COR-L47 (cell line): ENCODE results near the gene EN1.

Experiments used
- DNase-seq: peaks from one replicate; lab custom pipeline; 2025; lab: John Stamatoyannopoulos, UW

Gene EN1

DNA sequence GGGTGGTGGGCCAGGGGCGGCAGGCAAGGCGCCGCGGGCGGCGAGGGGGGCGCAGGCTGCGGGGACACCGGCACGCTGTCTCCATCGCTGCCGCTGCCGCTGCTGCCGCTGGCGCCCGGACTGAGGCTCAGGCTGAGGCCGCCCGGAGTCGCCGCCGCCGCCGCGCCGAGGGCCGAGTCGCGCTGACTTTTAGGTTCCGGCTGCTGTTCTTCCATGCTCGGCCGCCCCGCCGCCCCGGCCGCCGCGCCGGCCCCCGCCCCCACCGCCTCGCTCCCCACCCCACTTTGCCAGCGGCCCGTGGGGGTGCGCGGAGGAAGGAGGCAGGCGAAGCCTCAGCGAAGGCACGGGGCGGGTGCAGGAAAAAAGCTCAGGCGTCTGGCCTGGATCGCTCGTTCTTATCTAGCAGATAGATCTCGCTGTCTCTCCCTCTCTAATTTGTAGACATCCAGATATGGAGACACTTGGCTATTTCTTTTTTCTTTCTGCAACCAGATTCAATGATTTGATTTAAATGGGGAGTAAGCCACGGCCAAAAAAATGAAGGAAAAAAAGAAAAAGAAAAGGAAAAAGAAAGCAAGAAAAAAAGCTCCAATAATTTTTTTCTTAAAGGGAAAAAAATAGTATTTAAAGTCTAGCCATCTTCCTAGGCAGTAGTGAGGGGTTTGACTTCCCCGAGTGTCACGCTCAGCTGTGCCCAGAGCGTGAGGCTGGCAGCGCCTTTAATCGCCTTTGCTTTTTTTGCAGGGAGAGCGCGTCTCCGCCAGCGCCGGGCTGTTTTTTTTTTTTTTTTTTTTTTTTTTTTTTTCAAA lies at the start of gene EN1:
EN1 (minus strand) TSS at position 696 of the 809 bp plus-strand sequence; CDS start at position 215, 481 bp downstream.
- no peak for DNase-seq

DNA sequence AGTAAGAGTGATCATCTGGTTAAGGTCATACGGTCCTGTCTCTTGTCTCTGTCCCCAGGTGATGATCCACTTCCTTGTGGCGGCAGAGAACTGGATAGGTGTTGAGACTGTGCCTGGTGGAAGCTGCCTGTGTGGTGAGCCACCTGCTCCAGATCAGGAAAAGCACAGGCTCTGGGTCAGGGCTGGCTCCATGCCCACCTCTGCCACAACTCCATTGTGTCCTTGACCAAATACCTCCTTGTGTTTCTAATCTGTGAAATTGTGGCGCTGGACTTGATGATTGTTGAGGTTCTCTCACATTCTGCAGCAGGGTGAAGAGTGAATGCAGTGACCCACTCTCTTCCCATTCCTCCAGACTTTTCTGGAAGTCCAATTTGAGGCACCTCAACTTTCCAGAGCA lies 45.7 kb upstream of the EN1 start:
- DNase-seq, result no peak

GRCh38 chr2:118889995-118890394 lies 42.5 kb upstream of the EN1 start:
- DNase-seq, result no peak

GRCh38 chr2:118883792-118884191 lies 36.3 kb upstream of the EN1 start:
- no peak for DNase-seq

DNA sequence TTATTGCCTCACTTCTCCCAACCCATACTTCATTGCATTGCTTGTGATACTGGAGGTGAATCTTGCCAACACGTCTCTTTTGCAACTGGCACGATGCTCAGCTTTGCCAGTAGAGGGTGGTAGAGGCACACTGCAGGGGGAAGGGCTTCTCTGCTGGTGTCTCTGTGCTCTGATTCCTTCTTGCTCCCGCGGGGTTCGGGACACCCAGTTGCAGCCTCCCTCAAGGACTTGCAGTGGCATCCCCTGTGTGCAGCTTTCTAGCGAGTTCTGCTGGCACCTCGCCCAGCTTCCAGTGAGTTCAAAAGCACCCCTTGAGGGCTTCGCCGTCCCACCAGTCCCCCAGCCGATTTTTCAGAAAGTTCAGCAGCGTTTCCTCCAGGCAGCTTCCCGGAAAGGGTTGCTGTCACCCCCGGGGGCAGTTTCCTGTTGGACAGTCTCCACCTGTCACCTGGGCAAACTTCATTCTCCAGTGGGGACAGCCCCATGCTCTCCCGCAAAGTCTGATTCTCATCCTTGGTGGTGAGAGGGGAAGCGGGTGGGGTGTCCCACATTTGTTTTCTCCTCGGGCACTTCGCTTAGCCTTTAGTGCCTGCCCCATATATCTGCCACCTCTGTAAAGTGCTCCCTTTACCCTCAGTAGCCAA lies 35.4 kb upstream of the EN1 start:
- peak; percentile 20 for DNase-seq

DNA sequence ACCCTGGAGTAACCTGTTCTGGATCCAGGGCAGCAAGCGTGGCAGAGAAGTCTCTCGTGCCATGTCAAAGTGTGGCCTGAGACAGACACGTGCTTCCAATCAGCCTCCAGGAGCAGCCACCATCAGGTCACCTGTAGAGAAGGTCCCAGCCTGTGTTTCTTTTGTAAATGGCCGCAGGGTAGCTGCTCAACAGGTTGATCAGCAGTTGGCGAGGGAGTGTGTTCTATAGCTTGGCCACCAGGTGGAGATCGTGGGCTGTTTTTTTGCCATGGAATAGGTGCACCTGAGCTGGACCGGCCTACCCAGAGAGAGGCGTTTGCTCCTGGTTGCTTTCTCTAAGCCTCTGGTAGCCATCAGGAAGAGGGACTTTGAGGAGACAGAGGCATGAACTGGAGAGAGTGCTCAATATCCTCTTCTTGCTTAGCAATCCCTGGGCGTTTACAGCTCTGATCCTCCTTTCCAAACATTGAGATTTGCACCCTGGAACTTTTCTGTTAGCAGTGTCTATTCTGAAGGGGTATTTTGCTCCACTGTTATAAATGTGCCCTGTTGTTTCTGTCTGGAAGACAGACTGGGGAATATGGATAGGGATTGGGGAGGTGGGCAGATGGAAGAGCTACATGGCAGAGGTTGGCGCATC lies 34.2 kb upstream of the EN1 start:
- peak; percentile 43 for DNase-seq

GRCh38 chr2:118880501-118880900 lies 33.1 kb upstream of the EN1 start:
- no peak for DNase-seq

DNA sequence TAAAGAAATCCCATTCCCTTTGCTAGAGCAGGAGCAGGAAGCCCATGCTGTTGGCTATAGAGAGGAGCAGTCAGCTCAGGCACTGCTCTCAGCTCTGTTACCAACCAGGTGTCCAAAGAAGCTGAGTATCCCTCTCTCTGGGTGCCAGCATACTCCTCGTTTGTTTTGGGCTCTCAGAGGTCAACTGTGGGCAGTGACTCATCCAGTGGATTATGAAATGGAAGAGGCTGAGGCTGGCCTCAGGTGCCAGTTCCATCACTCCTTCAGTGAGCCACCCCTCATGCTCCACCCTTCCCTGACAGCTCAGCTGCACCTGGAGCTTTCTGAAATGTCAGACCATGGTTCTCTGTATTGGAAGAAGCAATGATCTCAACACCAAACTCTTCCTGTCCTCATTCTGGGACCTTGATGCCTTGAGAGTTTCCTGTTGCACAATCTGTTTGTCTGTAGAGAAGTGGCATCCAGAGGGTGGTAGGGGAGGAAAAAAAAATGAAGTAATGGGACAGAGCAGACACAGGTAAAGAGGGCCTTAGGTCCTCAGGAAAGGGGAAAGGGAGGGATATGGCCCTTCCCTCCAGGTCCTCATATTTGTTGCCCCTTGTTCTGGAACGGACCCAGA lies 31.2 kb upstream of the EN1 start:
- DNase-seq, result no peak

GRCh38 chr2:118875318-118875717 lies 27.9 kb upstream of the EN1 start:
- DNase-seq, result no peak

GRCh38 chr2:118874324-118874723 lies 26.9 kb upstream of the EN1 start:
- no peak for DNase-seq

DNA sequence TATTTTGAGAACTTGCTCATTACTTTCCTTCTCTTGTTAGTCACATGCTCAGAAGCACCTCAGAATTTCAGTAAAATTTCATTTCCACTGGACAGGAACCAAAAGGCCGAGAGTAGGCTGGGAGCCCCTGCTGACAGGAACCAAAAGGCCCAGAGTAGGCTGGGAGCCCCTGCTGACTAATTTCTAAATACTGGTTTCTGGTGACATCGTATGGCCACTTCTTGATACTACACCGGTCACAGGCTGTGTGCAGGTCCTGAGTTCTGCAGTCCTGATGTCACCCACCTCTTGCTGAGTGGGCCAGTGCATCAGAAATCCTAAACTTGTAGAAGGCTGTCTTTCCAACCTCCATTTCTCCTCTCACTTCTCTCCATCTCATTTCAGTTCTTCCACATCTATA lies 17.7 kb upstream of the EN1 start:
- no peak for DNase-seq

DNA sequence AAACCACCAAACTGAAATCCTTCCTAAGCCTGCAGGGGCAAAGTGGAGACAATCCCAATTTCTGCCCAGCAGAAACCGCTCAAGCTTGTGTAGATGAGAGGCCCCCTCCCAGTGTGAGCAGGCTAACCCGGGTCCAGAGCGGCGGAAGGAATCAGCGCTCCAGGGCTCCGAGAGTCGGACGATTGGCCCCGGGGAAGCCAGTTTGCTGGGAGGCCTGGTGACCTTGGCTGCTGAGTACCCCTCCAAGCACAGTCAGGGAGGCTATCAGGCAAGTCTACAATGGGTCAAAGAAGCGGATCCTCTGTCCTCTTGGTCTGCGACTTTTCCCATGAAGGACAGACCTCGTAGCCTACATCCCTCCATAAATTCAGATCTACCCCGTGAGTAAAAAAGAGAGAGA lies 16.8 kb upstream of the EN1 start:
- DNase-seq, result no peak

DNA sequence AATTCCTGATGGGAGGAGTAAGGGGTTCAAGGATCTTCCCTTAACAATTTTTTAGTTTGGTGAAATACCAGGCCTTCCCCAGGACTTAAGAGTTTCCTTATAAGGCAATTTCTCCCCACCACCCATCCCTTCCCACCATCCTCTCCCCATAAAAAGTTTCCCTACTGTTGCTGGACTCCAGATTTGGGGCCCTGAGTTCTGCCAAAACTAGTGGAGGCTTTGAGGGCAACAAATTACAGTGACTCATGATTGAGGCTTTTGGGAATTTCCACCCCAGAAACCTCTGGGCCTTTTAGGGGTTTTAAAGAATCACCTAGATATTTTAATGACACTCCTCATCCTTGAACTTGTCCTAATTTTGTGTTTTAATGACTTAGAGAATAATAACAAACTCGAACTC lies 14.3 kb upstream of the EN1 start:
- no peak for DNase-seq

GRCh38 chr2:118861242-118861641 lies 13.8 kb upstream of the EN1 start:
- no peak for DNase-seq

- DNase-seq, result no peak
These were observed 13.1 kb upstream of the EN1 start for GRCh38 chr2:118860506-118860905.

DNA sequence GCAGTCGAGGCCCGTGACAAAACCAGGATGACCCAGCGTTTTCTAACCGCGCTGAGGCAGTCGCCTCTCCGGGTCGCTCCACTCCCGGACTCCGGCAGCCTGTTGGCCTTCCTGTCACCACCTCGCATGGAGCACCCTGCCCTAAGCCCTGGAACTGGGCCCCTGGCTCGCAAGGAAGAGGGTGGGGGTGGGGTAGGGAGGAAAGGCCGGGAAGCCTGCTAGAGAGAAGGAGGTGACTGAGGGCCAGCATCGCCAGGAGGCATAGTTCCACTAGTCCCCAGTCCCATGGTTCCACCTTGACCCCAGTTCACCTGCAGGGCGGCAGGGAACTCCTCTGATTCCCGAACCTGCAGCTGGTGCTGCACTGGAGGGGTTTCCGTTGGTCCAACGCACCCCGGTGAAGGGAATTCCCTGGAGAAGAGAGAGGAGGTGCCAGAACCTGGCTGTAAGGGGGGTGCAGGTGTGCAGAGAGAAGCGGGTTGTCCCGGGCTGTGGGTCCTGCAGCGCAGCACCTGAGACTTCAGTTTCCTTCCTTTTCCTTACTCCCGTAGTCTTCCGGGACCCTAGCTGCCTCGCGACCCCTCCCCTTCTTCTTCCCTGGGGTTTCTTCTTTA lies 11.8 kb upstream of the EN1 start:
- DNase-seq, result no peak

DNA sequence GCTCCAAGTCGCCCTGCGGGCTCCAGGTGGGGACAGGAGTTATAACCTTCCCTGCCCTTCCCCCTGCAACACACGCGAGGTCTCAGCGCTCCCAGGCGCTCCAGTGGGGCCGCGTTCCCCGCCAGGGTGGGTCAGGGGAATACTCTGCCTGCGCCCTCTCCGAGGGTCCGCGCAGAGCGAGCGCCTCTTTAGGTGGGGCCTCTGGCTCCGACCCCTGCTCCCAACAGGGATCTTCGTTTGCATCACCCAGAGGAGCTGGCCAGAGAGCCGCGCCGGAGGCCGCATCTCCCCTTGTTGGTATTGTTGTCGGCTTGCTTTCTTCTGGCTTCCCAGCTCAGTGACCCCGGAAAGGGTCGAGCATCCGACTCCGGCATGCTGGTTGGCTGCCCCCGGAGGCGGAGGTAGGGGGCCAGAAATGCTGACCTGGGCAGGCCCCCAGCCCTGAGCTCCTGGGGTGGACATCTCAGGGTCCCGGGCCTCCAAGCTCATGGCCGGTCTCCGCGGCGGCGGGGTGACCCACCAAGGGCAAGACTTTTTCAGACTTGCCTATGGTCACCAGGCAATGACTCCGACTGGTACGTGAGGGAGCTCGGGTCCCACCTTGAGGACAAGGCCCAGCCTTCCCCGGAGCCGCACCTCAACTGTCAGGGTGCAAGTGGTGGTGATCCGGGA lies 11.2 kb upstream of the EN1 start:
- DNase-seq, result no peak

DNA sequence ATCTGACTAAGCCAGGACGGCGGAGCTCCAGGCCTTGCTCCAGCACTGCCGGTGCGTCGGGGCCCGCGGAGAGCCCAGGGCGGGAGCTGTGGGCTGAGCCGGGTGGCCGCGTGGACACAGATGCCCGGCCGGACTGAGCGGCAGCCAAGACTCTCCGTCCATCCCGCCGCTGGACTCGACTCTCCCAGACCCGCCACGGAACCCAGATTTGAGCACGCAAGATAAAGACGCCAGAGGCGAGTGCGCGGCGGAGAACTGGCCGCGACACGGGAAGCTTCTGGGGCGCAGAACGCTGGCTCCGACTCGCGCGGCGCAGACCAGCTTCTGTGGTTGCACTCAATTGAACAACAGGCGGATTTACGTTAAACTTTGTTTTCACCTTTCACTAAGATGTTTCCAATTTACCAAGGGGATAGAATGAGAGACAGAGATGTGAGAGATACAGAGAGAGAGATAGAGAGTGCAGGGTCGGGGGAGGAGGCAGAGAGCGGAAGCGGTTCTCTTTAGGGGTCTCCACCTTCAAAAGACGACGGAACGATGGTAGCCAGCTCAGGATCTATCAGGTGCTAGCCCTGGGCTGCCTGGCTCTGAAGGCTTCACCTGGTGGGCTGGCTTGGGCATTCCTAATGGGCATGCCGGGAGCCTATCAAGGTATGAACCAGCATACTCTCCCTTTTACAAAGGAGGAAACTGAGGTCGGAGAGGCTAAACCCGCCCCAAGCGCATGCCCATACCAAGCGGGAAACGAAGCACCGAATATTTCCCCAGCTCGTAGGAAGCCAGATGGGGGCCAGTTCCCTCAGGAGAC lies 10.4 kb upstream of the EN1 start:
- no peak for DNase-seq

- no peak for DNase-seq
These were observed 9.7 kb upstream of the EN1 start for GRCh38 chr2:118856978-118857676.

DNA sequence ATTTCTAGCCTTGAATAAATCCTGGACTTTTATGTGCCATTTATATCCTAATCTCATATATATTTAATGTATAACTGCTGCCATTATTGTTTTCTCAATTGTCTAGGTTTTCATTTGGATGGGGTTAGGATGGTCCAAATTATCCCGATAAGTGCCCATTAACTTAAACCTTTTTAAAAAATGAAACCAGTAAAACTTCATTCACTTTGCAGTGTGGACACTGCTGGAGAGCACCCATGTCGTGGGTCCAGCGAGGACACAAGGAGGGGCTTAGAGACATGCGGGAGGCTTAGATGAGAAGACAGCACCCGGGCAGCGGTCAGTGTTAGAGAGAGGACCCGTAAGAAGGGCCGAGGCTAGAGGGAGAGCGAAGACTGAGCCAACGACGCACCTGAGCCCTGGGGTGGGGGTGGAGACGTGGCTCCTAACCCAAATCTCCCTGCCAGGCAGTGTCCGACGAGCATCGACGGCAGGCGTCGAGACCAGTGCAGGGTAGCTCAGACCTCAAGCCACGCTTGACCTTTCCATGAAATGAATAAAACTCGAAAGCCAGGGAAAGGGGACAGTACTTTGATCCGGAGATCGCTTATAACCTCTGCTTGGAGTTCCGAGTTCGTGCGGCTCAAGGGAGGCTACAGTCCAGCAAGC lies 9.0 kb upstream of the EN1 start:
- no peak for DNase-seq
